Stimulated activated CD4-positive, alpha-beta T cell treated with anti-CD3 and anti-CD28 coated beads, Interleukin-12 subunit alpha, Interleukin-12 subunit beta, amount 100 ng/mL, for 24 hours (primary cell): ENCODE results near the gene PDE6G.

ENCODE experiments used
- DNase-seq, 2 experiments: peaks; one replicate each; pipeline ENCODE4 v3.0.0-alpha.2; 2020; ENCODE audit warnings: low read depth in 2 of 2

Gene PDE6G

DNA sequence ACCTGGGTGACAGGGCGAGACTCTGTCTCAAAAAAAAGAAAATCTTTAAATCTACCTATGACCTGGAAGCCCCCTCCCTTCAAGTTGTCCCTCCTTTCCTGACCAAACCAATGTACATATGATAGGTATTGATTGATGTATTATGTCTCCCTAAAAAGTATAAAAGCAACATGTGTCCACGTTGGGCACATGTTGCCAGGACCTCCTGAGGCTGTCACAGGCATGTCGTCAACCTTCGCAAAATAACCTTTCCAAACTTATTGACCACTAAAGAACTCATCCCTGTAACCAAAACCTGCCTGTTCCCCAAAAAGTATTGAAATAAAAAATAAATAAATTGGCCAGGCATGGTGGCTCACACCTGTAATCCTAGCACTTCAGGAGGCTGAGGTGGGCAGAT lies 5.7 kb upstream of the PDE6G start:
- no peak for DNase-seq

DNA sequence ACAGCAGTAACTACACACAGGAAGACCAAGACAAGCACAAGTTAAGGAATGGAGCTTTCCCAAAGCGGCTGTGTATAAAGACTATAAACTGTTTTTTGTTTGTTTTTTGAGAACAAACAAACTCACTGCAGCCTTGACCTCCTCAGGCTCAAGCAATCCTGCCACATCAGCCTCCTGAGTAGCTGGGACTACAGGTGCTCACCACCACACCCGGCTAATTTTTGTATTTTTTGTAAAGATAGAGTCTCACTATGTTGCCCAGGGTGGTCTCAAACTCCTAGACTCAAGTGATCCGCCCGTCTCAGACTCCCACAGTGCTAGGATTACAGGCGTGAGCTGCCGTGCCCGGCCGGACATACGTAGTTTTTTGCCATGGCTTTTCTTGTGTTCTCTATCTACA lies 4.1 kb upstream of the PDE6G start:
- DNase-seq: no peak

DNA sequence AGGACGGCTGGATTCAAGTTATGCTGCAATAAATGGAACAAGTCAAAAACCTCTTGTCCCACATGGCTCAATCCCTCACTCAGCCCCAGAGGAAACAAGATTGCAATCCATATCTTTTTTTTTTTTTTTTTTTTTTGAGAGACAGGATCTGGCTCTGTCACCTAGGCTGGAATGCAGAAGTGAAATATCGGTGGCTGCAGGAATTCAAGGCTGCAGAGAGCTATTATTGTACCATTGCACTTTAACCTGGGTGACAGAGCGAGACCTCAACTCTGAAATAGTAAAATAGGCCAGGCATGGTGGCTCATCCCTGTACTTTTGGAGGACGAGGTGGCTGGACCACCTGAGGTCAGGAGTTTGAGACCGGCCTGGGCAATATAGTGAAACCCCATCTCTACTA lies 2.7 kb upstream of the PDE6G start:
- DNase-seq: no peak

DNA sequence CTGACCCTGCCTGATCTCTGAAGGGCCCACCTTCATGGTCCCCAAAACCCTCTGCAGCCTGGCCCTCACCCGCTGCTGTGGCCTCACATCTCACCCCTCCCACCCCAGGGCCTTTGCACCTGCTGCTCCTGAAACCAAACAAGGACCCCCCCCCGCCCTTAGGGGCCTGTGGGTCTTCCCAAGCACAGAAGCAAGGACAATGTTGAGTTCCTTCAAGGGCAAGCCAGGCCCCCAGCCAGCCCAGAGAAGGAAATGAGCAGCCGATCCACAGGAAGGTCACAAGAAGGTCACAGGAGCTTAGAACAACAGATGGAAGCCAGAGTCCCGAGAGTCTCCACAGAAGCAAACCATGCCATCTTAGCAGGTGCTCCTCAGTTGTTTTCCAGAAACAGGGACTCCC lies 493 bp upstream of the PDE6G start:
- DNase-seq: no peak

DNA sequence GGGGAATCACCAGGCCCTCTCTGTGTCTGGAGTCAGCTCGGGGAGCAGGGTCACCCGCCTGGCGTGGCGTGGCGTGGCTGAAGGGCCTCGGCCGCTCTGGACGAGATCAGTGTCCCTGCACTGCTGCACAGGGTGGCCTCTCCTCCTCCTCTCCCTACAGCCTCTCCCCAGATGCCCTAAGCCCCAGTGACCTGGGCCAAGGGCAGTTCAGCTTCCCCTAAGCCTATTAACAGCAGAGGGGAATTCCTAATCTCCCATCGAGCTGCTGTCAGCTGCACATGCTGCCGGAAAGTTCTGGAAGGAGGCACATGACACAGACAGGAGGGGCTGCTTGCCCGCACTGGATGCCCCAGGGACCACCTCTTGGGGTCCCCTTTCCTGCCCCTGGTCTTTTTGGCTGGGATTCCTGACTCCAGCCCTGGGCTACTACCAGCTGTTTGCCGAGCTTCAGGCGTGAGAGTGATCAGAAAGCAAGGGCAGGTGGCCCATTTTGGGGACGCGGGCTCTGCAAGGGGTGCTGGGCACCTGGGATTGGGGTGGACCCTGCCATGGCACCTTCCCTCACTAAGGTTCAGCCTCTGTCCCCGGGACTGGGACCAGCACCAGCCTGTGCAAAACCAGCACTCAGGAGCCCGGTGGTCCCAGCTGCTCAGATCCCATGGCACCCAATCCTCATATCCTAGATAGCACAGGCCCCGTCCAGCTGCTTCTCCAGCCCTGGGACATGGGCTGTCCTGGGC lies 794 bp downstream of the PDE6G start:
- no peak for DNase-seq

DNA sequence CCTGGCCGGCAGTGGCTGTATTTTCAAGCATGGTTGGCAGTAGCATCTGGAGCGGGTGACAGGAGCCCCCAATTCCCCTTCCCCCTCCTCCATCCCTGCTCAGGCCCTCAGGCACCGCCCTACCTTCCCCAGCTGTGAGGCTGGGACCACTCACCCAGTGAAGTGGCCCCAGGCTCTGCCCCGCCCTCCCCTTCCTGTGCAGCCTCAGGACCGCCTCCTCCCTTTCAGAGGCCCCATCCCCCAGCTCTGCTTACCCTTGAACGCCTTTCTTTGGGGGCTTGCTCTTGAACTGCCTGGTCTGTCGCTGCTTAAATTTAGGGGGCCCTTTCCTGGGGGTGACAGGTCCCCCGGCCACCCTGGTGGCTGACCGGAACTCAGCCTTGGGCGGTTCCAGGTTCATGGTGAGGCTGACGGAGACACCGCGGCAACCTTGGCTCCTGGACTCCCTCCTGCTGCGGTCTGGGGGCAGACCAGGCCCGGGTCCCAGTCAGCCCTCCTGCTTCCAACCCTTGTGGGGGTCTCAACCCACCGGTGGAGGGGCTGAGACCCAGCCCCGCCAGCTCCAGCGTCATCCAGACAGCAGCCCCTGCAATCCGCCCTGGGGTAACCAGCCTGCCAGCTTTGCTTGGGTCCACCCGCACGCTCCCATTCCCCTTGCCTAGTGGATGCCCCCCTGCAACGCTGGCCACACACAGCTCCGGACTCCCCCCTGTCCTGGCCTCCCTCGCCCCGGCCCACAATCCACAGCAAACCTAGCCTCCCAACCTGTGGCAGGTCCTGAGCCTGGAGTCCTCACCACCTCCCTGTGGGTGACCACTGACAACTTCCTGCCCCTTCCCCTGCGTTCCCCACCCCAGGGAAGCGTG lies 3.2 kb downstream of the PDE6G start:
- DNase-seq: no peak

DNA sequence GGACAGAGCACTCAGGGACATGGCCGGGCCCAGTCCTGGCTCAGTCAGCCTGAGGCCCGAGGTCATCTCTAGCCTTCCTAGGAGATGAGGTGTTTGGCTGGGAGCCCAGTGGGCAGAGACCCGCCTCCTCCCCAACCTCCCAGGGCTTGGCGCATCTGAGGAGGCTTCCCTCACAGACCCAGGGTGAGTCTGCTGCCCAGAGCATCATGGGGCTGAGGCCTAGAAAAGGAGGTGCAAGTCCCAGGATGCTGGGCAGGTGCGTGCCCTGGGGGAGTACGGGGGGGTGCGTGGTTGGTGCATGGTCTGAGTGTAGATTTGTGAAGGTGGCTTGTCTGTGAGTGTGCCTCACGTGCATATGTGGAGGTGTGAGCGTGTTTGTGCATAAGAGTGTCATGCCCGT lies 4.7 kb downstream of the PDE6G start:
- no peak for DNase-seq

DNA sequence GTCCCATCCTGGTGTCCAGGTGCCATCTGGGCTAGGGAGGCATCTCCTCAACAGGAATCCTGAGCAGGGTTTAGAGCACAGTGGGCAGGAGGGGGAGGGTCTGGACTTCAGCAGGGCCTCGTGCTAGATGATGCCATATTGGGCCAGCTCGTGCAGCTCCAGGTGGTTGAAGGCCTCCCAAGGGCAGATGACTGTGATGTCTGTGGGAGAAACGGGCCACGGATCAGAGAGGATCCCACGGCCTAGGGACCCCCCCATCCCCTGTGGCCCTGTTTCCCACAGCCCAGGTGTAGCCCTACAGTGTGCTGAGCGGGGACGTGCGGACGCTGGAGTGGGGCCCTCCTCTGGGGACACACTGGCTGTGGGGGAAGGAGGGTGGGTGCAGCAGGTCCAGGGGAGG lies 5.4 kb downstream of the PDE6G start:
- DNase-seq: no peak

DNA sequence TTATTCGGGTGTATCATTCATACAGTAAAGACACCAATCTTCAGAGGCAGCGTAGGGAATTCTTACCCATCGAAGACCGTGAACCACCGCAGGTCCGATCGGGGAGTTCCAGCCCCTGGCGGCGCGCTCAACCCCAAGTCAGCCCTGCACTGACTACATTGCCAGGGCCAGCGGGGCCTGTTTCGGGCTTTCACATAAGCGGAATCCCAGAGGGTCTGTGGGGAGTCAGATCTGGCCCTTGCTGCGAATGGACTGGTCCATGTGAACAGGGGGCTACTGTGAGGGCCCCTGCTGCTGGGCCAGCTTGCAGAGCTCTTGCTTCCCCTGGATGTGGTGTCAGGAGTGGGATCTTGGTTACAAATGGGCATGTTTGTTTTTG lies 7.6 kb downstream of the PDE6G start:
- no peak for DNase-seq

DNA sequence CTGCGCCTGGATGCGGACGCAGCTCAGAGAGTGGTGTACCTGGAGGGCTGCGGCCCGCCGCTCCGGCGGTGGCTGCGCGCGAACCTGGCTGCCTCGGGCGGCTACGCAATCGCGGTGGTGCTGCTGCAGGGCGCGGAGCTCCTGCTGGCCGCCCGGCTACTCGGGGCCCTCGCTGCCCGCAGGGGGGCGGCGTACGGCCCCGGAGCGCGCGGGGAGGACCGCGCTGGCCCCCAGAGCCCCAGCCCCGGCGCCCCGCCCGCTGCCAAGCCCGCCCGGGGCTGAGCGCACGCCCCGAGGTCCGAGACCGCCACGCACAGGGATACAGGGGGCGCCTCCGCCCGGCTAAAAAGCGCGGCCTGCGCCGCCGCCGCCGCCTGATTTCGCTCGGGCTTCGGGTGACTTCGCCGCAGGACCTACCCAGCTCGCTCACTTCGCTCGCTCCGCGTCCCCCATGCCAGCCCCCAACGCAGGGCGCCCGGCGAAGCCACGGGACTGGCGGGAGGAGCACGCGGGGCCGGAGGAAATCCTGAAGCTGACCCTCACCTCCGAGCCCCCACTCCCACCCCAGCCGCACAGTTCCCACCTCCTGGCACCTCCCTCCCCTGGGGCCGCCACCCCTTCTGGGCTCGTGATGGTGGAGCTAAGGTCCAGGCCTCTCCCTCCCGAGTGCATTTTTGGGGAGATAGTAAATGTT lies 8.2 kb downstream of the PDE6G start:
- no peak for DNase-seq

DNA sequence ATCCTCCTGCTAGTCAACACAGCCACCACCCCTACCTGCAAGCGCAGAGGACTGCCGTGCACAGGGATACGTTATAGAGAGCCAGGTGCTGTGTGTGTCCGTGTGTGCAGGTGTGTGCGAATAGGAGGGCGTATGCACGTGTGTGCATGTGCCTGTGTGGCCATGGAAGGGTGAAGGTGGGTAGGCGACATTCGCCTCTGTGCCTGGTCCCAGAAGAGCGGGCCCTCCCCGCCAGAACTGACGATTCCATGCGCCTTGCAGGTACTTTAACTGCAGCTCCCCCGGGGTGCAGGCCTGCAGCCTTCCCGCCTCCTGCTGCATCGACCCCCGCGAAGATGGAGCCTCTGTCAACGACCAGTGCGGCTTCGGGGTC lies 8.7 kb downstream of the PDE6G start:
- no peak for DNase-seq

DNA sequence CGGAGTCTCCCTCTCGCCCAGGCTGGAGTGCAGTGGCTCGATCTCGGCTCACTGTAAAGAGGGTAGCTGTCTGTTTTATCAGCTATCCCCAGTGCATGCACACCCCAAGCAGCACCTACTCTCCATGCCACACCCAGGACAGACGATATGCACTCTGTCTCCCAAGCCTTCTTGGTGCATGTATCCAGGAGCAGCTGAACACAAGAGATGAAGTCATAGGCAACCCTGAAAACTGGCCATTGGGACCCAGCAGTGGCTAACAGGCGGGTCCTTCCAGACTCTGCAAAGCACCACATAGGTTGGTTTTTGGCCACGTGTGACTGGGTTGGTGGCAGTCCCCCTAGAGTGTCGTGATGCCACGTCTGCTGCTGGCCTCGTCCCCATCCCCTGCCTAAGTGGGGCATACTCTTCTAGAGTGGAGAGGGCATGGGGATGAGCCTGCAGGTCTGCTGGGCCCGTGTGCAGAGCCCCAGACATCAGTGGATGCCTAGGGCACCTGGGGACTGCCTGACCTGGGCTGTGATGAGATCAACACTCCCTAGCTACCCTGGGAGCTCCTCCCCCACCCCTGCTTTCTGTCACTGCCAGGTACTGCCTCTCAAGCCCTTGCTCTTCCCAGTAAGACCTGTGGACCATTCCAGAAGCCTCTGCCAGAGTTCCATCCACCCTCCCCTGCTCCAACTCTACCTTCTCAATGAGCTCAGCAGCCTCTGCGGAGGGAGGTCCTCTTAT lies 9.3 kb downstream of the PDE6G start:
- no peak for DNase-seq

DNA sequence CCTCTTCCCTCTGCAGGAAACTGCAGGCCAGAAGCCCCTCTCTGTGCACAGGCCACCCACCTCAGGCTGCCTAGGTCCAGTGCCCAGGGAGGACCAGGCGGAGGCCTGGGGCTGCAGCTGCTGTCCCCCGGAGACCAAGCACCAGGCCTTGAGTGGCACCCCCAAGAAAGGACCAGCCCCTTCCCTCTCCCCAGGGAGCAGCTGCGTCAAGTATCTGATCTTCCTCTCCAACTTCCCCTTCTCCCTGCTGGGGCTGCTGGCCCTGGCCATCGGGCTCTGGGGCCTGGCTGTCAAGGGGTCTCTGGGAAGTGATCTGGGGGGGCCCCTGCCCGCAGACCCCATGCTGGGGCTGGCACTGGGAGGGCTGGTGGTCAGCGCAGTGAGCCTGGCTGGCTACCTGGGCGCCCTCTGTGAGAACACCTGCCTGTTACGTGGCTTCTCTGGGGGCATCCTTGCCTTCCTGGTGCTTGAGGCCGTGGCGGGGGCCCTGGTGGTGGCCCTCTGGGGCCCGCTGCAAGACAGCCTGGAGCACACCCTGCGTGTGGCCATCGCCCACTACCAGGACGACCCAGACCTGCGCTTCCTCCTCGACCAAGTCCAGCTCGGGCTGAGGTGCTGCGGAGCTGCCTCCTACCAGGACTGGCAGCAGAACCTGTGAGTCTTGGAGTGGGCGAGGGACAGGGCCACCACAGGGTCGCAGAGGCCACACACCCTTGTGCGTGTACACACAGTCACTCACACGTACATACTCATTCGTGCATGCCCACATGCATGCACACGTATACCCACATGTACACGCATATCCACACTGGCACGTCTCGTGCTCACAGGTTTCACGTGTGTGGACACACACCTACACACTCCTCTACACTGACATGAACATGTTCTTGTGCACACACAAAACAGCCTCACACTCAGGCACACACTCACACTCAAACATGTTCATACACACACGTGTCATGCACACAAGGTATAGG lies 11.1 kb downstream of the PDE6G start:
- no peak for DNase-seq

DNA sequence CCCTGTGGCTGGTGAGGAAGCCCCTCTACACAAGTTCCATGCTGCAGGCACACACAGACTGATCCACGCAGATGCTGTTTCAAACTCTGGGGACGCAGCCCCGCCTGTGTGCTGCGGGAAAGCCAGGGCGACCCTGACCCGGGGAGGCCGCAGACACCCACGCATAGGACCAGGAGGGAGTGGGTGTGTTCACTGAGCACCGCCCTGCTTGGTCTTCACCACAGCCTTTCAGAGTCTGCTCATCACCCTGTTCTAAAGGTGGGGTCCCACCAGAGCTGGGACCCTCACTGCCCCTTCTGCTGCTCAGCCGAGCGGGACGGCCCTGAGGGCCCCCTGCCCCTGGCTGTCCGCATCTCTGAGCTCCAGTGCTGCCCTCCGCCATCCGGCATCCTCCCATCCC lies 11.8 kb downstream of the PDE6G start:
- no peak for DNase-seq

DNA sequence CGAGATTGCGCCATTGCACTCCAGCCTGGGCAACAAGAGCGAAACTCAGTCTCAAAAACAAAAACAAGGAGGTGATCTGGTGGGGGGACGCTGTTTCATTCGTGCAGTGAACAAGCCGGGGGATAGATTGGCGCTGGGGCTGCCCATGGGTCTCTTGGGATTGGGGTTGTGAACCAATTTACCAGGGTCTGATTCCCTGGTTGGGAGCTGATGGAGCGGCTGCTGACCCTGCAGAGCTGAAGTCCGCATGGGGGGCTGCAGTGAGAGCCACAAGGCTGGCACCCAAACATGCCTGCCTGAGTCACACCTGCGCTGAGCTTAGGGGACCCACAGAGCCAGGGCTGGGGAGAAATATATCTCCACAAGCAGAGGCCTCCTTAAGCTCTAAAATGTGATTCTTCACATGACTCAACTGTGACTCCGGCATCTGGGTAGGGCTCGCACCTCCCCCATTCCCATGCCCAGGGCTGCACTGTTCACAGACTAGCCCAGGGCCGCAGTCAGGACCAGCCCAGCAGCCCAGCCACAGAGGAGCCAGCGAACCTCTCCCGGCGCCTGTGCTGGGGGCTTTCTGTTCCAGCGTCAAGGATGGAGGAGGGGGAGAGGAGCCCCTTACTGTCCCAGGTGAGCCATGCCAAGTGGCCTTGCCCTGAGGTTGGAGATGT lies 14.4 kb downstream of the PDE6G start:
- DNase-seq: no peak

DNA sequence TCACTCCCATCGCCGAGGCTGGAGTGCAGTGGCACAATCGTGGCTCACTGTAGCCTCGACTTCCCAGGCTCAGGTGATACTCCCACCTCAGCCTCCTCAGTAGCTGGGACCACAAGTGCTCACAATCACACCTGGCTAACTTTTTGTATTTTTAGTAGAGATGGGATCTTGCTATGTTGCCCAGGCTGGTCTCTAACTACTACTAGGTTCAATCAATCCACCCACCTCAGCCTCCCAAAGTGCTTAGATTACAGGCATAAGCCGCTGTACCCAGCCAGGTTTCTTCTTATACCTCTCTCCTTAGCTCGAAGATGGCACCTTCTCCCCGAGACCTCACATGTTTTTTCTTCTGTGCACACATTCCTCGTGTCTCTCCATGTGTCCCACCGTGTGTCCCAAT lies 16.3 kb downstream of the PDE6G start:
- no peak for DNase-seq

DNA sequence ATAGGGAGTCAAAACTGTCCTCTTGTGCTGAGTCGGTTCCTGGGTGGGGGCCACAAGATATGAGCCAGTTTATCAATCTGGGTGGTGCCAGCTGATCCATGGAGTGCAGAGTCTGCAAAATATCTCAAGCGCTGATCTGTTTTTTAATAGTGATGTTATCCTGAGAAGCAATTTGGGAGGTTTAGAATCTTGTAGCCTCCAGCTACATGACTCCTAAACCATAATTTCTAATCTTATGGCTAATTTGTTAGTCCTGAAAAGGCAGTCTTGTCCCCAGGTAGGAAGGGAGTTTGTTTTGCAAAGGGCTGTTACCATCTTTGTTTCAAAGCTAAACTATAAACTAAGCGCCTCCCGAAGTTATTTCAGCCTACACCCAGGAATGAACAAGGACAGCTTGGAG lies 17.7 kb downstream of the PDE6G start:
- no peak for DNase-seq

DNA sequence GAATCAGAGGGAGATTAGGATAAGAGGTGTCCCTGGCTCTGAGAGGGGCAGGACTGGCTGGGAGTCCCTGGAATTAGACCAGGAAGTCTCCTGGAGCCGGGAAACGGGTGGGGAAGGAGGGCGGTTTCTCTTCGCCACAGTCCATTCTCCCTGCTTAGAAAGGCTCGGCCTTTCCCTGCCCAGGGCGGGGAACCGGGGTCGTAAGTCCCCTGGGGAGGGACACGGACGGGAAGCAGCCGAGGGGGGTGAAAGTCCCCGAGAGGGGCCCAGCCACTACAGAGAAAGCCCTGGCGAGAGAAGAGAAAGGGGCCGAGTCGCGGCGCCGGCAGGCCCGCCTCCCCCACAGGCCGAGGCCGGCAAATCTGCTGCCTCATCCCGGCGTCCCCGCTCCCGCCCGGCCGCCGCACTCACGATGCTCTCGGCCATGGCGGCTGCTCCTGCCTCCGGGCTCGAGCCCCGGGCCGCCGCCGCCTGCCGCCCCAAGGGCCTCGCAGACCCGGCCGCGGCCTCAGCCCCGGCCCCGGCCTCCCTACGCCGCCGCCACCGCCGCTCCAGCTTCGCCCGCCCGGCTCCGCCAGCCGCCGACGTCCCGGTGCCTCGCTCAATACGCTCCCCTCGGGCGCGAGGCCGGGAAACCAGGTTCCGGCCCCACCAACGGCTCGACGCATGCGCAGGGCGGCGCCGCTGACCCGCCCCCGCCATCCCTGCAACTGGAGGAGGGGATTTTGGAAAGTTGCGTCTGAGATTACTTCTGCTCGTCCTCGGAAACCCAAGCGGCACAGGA lies 19.6 kb downstream of the PDE6G start, which contains the start of the genes NPLOC4 and TSPAN10:
TSS of gene NPLOC4 (minus strand) at position 608 of the 784 bp plus-strand sequence. CDS start at position 426, 182 bp downstream.
TSS of gene TSPAN10 (plus strand) at position 692 of the 784 bp plus-strand sequence. CDS start 5,217 bp downstream, outside the sequence.
- peak; percentile 77 to 80 for DNase-seq

DNA sequence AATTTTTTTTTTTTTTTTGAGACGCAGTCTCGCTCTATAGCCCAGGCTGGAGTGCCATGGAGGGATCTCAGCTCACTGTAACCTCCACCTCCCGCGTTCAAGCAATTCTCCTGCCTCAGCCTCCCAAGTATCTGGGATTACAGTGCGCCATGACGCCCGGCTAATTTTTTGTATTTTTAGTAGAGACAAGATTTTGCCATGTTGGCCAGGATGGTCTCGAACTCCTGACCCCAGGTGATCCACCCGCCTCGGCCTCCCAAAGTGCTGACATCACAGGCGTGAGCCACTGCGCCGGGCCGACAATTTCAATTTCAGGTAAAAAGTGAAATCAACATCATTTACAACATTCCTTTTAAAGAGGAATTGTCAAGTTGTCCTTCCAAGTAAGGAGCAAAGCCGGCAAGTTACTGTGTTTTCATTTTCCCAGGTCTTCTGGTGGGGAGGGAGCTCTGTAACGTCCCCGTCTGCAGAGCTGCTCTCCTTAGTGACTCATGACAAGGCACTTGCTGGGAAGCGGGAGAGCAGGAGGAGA lies 20.3 kb downstream of the PDE6G start:
- DNase-seq: no peak
